Skeletal muscle tissue (tissue), 4 donors: ENCODE data around the gene CAPNS1. TPM values are rescaled to one million over a fixed set of nuclear protein-coding genes. Genes with fewer than 3 reads are reported as not detected.
"Not testable (repeated sequence)": the region's sequence is repeated elsewhere in the genome, so short reads cannot be mapped to it uniquely, and the experiment has no call there.

Experiments used
- H3K27ac ChIP-seq: one replicate; pipeline ENCODE4 v1.7.0; 2013; ENCODE audit warnings: mild to moderate bottlenecking, low read depth, low read length, inconsistent platforms
- H3K27me3 ChIP-seq, 3 donors: one replicate each; pipeline ENCODE4 v1.7.0; 2013; ENCODE audit warnings: low read length in 3 of 3; ENCODE audit not compliant: control insufficient read depth in 3 of 3, insufficient read depth in 3 of 3
- H3K36me3 ChIP-seq, 3 donors: one replicate each; pipeline ENCODE4 v1.7.0; 2013; ENCODE audit warnings: low read length in 3 of 3; ENCODE audit not compliant: control insufficient read depth in 3 of 3, insufficient read depth in 3 of 3
- H3K4me1 ChIP-seq, 3 donors: one replicate each; pipeline ENCODE4 v1.7.0; 2013; ENCODE audit warnings: low read length in 3 of 3, mild to moderate bottlenecking in 3 of 3; ENCODE audit not compliant: control insufficient read depth in 3 of 3, insufficient read depth in 3 of 3
- H3K4me3 ChIP-seq, 3 donors: one replicate each; pipeline ENCODE4 v1.7.0; 2013; ENCODE audit warnings: low read length in 3 of 3
- H3K9ac ChIP-seq, 3 donors: one replicate each; pipeline ENCODE4 v1.7.0; 2013; ENCODE audit warnings: low read length in 3 of 3, mild to moderate bottlenecking in 3 of 3, moderate library complexity in 2 of 3, low read depth in 1 of 3
- H3K9me3 ChIP-seq, 3 donors: one replicate each; pipeline ENCODE4 v1.7.0; 2013; ENCODE audit warnings: low read length in 3 of 3; ENCODE audit not compliant: control insufficient read depth in 3 of 3
- total RNA-seq: library from RNA; depleted of rRNA; stranded (reverse); fragments of >200 nt; gene quantifications from one replicate; pipeline ENCODE4 v1.2.3, GENCODE V29; 2014
- donor health status: Osteomylitis.

The CAPNS1 gene
- total RNA-seq, 1 donor from 2014 or later: 195 TPM

DNA sequence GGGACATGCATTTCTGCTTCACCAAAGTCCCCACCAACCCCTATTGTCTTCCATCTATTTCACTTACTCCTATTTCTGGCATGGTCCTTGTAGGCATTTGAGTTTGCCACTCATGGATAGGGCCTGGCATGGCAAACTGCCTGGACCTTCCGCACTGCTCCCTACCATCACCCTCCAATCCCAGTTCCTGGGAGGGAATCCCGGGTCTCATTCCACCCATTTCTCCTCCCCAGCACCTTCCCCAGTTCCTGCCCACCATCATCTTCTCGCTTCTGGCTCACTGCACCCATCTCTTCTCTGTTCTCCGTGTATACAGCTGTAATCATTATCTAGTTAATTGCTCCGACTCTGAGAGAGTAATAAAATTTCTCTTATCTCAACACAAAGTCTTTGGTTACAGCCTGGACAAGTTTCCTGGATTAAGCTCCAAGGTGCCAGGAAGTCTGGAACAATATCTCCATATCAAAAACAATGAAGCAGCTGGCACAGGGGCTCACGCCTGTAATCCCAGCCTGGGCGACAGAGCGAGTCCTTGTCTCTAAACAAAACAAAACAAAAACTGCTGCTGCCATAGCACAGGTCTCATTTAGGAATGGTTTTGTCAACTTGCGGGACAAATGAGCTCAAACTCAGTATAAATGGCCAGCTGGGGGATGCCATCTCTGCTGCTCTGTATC is 29.4 kb downstream of the CAPNS1 start:
- Histone ChIP-seq H3K4me1 (peaks cover 10 to 13% (median 12%) of the 10 kb centered on the region in 3 donors), H3K4me3 (peak overlapping the region in 1 of 3 donors; percentile 22), H3K27me3 (no peaks in the 10 kb centered on the region), H3K9ac (peak overlapping the region; percentile 4 to 32 (median 30)), H3K27ac (peak overlapping the region; percentile 79), H3K36me3 (no peaks in the 10 kb centered on the region), H3K9me3 (no peaks in the 10 kb centered on the region)

- no peaks in the 10 kb centered on the region for H3K36me3 ChIP-seq
- no peak overlapping the region for H3K27ac ChIP-seq
- no peak overlapping the region for H3K9ac ChIP-seq
- H3K4me3 ChIP-seq: no peak overlapping the region
- peaks cover 10 to 13% (median 12%) of the 10 kb centered on the region in 3 donors for H3K4me1 ChIP-seq
- H3K9me3 ChIP-seq: no peaks in the 10 kb centered on the region
- H3K27me3 ChIP-seq: no peaks in the 10 kb centered on the region
Observed at GRCh38 chr19:36172852-36173251, 33.0 kb downstream of the CAPNS1 start.

GRCh38 chr19:36173846-36174245 is 34.0 kb downstream of the CAPNS1 start:
- not testable (repeated sequence) for H3K9ac ChIP-seq, H3K9me3 ChIP-seq, H3K36me3 ChIP-seq, H3K27me3 ChIP-seq, H3K27ac ChIP-seq, H3K4me3 ChIP-seq
- peaks cover 9 to 13% (median 12%) of the 10 kb centered on the region in 3 donors for H3K4me1 ChIP-seq

GRCh38 chr19:36179077-36179476 is 39.2 kb downstream of the CAPNS1 start:
- H3K36me3 ChIP-seq: peaks cover 6 to 11% (median 7%) of the 10 kb centered on the region in 3 donors
- not testable (repeated sequence) for H3K4me3 ChIP-seq, H3K27me3 ChIP-seq, H3K9ac ChIP-seq, H3K9me3 ChIP-seq, H3K27ac ChIP-seq
- peaks cover 0 to 15% (median 6%) of the 10 kb centered on the region in 3 donors for H3K4me1 ChIP-seq

GRCh38 chr19:36182612-36183244 is 42.9 kb downstream of the CAPNS1 start:
- Histone ChIP-seq H3K9me3 (no peaks in the 10 kb centered on the region), H3K9ac (no peak overlapping the region), H3K4me3 (no peak overlapping the region), H3K4me1 (peaks cover 0 to 15% (median 6%) of the 10 kb centered on the region in 3 donors), H3K27ac (peak overlapping the region; percentile 77), H3K27me3 (no peaks in the 10 kb centered on the region), H3K36me3 (peaks cover 6 to 11% (median 7%) of the 10 kb centered on the region in 3 donors)

DNA sequence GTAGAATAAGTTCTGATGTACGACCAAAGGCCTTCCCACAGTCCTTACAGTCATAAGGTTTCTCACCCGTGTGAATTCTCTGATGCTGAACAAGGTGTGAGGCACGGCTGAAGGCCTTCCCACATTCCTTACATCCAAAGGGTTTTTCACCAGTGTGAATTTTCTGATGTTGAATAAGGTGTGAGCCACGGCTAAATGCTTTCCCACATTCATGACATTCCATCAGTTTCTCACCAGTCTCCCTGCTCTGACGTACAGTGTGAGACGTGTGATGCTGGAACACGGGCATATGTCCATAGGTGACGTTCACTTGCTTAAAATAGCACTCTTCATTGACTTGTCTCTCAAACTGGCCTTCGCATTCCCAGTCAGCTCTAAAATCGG is 43.4 kb downstream of the CAPNS1 start:
- Histone ChIP-seq H3K9ac (no peak overlapping the region), H3K36me3 (peaks cover 6 to 11% (median 7%) of the 10 kb centered on the region in 3 donors), H3K4me3 (no peak overlapping the region), H3K27ac (peak overlapping the region; percentile 77), H3K9me3 (no peaks in the 10 kb centered on the region), H3K4me1 (peaks cover 0 to 15% (median 6%) of the 10 kb centered on the region in 3 donors), H3K27me3 (no peaks in the 10 kb centered on the region)

DNA sequence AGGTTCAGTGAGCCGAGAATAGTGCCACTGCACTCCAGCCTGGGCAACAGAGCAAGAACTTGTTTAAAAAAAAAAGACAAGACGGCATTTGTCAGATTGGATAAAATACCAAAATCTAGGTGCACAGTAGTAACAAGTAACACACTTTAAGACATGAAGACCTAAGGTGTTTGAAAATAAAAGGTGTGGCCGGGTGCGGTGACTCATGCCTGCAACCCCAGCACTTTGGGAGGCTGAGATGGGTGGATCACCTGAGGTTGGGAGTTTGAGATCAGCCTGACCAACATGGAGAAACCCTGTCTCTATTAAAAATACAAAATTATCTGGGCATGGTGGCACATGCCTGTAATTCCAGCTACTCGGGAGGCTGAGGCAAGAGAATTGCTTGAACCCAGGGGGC is 46.9 kb downstream of the CAPNS1 start:
- not testable (repeated sequence) for H3K27me3 ChIP-seq, H3K27ac ChIP-seq, H3K4me3 ChIP-seq, H3K9ac ChIP-seq, H3K9me3 ChIP-seq
- H3K36me3 ChIP-seq: peaks cover 6 to 19% (median 7%) of the 10 kb centered on the region in 3 donors
- peaks cover 0 to 15% (median 6%) of the 10 kb centered on the region in 3 donors for H3K4me1 ChIP-seq

DNA sequence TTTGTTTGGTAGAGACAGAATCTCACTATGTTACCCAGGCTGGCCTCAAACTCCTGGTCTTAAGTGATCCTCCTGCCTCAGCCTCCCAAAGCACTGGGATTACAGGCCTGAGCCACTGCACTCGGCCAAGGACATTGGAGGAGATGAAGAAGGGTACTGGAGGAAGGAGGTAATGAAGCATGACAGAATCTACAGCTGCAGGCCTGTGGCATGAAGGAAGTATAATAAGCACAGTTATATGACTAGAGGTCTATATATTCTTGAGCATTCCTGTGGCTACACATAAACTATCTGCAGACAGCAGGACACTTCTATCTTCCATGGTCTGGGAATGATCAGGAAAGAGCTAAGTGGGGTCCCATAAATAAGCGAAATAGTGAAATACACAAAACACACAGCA is 56.4 kb downstream of the CAPNS1 start:
- Histone ChIP-seq H3K9me3 (no peaks in the 10 kb centered on the region), H3K9ac (no peak overlapping the region), H3K27me3 (no peaks in the 10 kb centered on the region), H3K27ac (no peak overlapping the region), H3K36me3 (peaks cover 8 to 25% (median 16%) of the 10 kb centered on the region in 3 donors), H3K4me3 (no peak overlapping the region), H3K4me1 (no peaks in the 10 kb centered on the region)

- Histone ChIP-seq H3K9ac (no peak overlapping the region), H3K4me1 (no peaks in the 10 kb centered on the region), H3K36me3 (peaks cover 11 to 20% (median 16%) of the 10 kb centered on the region in 3 donors), H3K9me3 (no peaks in the 10 kb centered on the region), H3K27me3 (no peaks in the 10 kb centered on the region), H3K27ac (no peak overlapping the region), H3K4me3 (no peak overlapping the region)
Observed at GRCh38 chr19:36198119-36198518, 58.3 kb downstream of the CAPNS1 start.
